PC-3 (cell line): ENCODE data around the gene RNF123.

Source experiments
- EZH2 ChIP-seq: fragments of 300-600 bp; sonication (generic); IDR thresholded peaks from one replicate; pipeline ENCODE4 v1.6.1; 2017; ENCODE audit warnings: antibody characterized with exemption, mild to moderate bottlenecking, low read length; ENCODE audit not compliant: unreplicated experiment
- EZH2phosphoT487 ChIP-seq: fragments of 300-600 bp; sonication (generic); IDR thresholded peaks from 2 replicates; pipeline ENCODE4 v1.6.1; 2018; ENCODE audit warnings: mild to moderate bottlenecking, antibody characterized with exemption, low read length, borderline replicate concordance
- TF ChIP-seq, protein P1 (sequence below): fragments of 300-600 bp; sonication (generic); conservative IDR thresholded peaks from 2 replicates; pipeline ENCODE4 v1.5.1; 2017; ENCODE audit warnings: antibody characterized with exemption, low read depth, mild to moderate bottlenecking, low read length

DNA sequence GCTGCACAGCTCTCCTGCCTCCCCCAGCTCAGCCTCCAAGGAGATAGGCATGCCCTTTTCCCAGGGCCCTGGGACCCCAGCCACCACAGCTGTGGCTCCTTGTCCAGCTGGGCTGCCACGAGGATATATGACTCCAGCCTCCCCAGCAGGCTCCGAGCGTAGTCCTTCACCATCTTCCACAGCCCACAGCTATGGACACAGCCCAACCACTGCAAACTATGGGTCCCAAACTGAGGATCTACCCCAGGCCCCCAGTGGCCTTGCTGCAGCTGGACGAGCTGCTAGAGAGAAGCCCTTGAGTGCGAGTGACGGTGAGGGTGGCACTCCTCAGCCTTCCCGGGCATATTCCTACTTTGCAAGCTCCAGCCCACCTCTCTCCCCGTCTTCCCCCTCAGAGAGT, 35.7 kb upstream of the RNF123 start:
- TF ChIP-seq, protein P1, sequence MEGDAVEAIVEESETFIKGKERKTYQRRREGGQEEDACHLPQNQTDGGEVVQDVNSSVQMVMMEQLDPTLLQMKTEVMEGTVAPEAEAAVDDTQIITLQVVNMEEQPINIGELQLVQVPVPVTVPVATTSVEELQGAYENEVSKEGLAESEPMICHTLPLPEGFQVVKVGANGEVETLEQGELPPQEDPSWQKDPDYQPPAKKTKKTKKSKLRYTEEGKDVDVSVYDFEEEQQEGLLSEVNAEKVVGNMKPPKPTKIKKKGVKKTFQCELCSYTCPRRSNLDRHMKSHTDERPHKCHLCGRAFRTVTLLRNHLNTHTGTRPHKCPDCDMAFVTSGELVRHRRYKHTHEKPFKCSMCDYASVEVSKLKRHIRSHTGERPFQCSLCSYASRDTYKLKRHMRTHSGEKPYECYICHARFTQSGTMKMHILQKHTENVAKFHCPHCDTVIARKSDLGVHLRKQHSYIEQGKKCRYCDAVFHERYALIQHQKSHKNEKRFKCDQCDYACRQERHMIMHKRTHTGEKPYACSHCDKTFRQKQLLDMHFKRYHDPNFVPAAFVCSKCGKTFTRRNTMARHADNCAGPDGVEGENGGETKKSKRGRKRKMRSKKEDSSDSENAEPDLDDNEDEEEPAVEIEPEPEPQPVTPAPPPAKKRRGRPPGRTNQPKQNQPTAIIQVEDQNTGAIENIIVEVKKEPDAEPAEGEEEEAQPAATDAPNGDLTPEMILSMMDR = no peak
- no peak for TF ChIP-seq EZH2
- no peak for TF ChIP-seq EZH2phosphoT487
